HL-60/S4 (cell line): ENCODE data around the gene PTPRN2.
"Not testable (repeated sequence)": the region's sequence is repeated elsewhere in the genome, so short reads cannot be mapped to it uniquely, and the experiment has no call there.

Experiments
- in situ Hi-C: fragments of 300-500 bp; cut with MboI; formaldehyde crosslinking; loops from 2 replicates; pipeline ENCODE4 v1.14.3; 2022; ENCODE audit warnings: low sequenced_read_pairs

Gene PTPRN2

GRCh38 chr7:158357106-158357897 is 230.3 kb downstream of the PTPRN2 start:
- in situ Hi-C loops: no loop called here

GRCh38 chr7:158356454-158356853 is 231.2 kb downstream of the PTPRN2 start:
- in situ Hi-C loops: no loop called here

GRCh38 chr7:158355456-158356065 is 232.1 kb downstream of the PTPRN2 start:
- in situ Hi-C loops: no loop called here

GRCh38 chr7:158354861-158355260 is 232.8 kb downstream of the PTPRN2 start:
- in situ Hi-C loops: no loop called here

GRCh38 chr7:158353606-158354570 is 233.7 kb downstream of the PTPRN2 start:
- in situ Hi-C loops: no loop called here

- in situ Hi-C loops: not testable (repeated sequence)
These were observed 235.5 kb downstream of the PTPRN2 start for GRCh38 chr7:158351899-158352729.

GRCh38 chr7:158351481-158351880 is 236.1 kb downstream of the PTPRN2 start:
- in situ Hi-C loops: no loop called here

GRCh38 chr7:158351051-158351450 is 236.6 kb downstream of the PTPRN2 start:
- in situ Hi-C loops: no loop called here

GRCh38 chr7:158350166-158350900 is 237.3 kb downstream of the PTPRN2 start:
- in situ Hi-C loops: no loop called here

- in situ Hi-C loops: no loop called here
These were observed 239.2 kb downstream of the PTPRN2 start for GRCh38 chr7:158348446-158348845.

GRCh38 chr7:158348039-158348438 is 239.6 kb downstream of the PTPRN2 start:
- in situ Hi-C loops: not testable (repeated sequence)

GRCh38 chr7:158345731-158346130 is 241.9 kb downstream of the PTPRN2 start:
- in situ Hi-C loops: no loop called here

- in situ Hi-C loops: no loop called here
These were observed 242.8 kb downstream of the PTPRN2 start for GRCh38 chr7:158344706-158345300.

- in situ Hi-C loops: no loop called here
These were observed 243.6 kb downstream of the PTPRN2 start for GRCh38 chr7:158343936-158344455.

GRCh38 chr7:158343526-158343925 is 244.1 kb downstream of the PTPRN2 start:
- in situ Hi-C loops: no loop called here

- in situ Hi-C loops: not testable (repeated sequence)
These were observed 246.5 kb downstream of the PTPRN2 start for GRCh38 chr7:158341097-158341496.

- in situ Hi-C loops: not testable (repeated sequence)
These were observed 250.7 kb downstream of the PTPRN2 start for GRCh38 chr7:158336952-158337351.

- in situ Hi-C loops: not testable (repeated sequence)
These were observed 255.1 kb downstream of the PTPRN2 start for GRCh38 chr7:158332516-158332915.

GRCh38 chr7:158331826-158332450 is 255.7 kb downstream of the PTPRN2 start:
- in situ Hi-C loops: not testable (repeated sequence)
